HG03060 (cell line): Measurements from ENCODE around the gene ZDHHC11B.
"Not testable (repeated sequence)": the region's sequence is repeated elsewhere in the genome, so short reads cannot be mapped to it uniquely, and the experiment has no call there.

Source experiments
- ATAC-seq: cut with Tn5 transposase; IDR thresholded peaks from one replicate; pipeline ENCODE4 v1.9.1; 2021; ENCODE audit warnings: low read depth, moderate number of reproducible peaks; ENCODE audit not compliant: unreplicated experiment

Gene ZDHHC11B

DNA sequence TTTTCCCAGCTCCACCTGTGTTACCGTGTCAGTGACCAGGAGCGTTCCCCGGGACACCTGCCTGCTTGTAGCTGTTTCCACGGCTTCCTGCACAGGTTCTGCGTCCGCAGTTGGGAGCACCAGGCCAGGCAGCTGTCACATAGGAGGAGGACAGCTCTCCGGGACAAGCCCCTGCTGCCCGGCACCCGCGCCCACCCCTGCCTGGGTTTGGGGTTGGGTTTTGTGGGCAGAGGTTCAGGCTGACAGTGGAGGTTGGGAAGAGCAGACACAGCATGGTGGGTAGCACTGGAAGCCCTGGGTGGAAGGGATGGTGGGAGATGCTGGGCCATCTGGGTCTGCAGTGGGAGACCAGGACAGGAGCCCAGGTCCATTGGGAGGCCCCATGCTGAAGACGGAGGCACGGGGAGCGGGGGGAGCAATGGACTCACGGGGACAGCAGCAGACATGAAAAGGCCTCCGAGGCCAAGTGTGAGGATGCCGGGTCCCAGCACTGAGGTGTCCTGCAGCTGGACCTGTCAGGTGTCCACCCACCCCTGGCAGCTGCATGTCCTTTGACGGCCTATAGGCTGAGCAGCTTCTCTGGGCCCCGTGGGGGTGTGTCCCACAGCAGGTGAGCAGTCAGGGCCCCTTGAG is 2.8 kb upstream of the ZDHHC11B start:
- not testable (repeated sequence) for ATAC-seq

DNA sequence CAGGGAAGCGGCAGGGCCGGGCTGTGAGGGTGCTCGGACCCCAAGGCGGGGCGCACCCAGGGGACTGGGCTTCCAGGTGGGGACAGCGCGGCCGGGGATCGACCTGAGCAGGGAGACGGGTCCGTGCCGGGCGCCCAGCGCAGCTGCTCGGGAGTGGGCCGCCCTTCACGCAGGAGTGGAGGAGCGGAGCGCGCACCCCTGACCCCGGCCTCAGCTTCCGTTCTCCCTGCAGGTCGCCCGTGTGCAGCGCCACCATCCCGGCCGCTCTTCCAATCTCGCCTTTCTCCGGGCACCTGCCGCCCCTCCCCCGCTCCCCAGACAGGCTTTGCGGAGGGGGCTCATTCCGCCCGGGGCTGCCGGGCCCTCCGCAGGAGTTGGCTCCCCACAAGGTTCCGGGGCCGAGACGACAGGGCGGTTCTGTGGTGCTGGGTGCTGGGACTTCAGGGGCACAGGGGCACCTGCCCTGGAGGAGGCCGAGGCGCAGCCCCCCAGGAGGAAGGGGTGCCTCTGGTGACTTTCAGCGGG is 714 bp upstream of the ZDHHC11B start:
- ATAC-seq = not testable (repeated sequence)

DNA sequence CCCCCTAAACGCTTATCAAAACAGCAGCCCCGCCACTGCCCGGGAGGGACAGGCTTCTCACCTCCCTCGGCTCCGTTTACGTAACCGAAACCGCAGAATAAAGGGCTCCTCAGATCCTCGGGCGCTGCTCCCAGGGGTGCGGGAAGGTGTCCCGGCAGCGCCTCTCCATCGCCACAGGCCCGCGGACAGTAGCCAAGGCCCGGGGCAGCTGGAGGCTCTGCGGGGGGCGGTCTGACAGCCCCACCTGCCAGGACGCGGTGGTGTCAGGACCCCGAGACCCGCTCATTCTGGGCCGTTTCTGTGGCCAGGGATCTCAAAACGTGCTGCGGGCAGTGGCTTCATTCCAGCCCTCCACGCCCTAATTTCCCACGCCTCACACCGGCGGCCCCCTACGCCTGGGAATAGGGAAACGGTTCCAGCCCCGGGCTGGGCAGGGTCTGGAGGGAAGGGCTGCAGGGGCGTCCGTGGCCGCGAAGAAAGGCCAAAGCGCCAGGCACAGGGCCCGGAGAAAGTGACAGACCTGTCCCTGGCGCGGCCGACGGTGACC is 575 bp downstream of the ZDHHC11B start:
- not testable (repeated sequence) for ATAC-seq

DNA sequence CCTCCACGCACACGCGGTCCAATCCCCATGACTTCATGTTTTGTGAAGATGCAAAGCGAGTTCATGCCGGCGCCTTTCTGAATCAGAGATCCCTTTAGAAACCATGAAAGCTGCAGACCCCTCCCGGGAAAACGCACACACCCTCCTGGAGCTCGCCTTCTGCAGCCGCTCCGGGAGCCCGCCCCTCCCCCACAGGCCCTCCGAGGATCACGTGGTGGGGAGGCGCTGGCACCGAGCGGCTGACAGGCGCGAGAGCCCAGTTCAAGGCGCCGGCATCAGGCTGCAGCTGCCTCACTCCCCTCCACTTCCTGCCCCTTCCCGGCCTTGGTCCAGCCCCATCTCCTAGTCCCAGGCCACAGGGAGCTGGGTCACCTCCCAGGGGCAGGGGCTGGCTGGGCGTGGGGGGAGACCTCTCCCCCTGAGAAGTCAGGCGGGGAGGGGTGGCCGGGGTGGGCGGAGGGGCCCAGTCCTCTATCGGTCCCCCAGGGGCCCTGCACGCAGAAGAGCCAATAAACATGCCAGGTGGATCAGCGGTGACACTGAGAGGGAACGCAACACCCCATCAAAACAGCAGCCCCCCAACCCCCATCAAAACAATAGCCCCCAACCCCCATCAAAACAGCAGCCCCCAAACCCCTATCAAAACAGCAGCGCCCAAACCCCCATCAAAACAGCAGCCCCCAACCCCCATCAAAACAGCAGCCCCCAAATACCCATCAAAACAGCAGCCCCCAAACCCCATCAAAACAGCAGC is 1.3 kb downstream of the ZDHHC11B start:
- not testable (repeated sequence) for ATAC-seq

DNA sequence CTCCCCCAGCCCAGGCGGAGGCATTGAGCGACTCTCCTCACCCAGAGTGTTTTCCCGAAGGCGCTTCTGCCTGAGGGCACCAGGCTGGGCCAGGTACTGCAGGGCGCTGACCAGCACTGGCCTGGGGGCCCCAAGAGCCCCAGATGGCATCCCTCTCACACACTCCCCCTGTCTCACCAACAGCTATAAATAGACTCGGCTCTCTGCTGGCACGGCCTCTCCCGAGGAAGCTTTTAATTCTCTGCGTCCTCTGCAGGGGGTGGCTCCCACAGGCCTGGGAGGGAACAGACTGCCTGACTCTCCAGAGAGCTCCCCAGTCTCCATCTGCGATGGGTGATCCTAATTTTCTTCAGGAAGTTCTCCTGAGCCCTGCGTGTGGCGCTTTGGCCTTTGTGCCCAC is 2.2 kb downstream of the ZDHHC11B start:
- ATAC-seq = not testable (repeated sequence)

DNA sequence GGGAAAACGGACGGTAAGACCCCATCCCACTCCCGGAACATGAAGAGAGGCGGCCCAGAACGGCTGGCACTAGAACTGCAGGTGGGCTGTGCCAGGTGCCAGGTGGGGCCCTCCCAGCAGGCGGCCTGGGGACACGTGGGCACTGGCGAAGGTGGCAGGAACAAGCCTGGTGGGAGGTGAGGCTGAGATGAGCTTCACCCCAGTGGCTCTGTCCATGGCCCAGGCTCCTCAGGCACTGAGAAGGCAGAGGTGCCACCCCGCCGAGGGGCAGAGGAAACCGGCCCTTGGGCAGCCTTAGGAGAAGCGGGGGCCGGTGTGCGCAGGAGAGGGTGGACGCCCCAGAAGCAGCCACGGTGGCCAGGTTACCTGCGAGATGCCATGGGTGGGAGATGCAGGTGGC is 4.0 kb downstream of the ZDHHC11B start:
- ATAC-seq = not testable (repeated sequence)

DNA sequence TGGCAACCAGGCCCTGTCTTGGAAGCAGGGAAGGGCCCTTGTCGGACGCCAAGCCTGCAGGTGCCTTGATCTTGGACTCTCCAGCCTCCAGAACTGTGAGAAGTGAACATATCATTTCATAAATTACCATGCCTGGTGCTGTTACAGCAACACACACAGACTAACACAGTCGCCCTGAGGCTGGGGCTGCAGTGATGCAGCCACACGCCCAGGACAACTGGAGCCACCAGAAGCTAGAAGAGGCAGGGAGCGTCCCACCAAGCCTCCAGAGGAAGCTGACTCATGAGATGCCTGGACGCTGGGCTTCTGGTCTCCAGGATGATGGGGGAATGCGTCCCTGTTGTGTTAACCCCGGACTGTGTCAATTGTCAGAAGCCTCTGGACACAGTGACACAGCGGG is 5.6 kb downstream of the ZDHHC11B start:
- not testable (repeated sequence) for ATAC-seq

DNA sequence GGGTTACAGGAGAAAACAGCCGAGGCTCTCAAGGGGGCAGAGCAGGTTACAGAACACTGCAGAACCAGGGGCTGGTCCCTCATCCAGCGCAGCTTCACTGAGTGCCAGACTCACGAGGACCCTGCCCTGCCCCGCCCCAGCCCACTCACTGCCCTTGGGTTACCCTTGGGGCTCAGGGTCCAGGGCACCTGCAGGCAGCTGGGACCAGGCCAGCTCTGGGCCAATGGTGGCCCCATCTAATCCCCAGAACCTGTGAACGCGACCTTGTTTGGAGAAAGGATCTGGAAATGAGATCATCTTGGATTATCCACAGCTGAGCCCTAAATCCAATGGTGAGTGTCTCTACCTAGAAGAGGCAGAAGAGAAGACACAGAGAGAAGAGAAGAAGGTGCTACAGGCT is 6.1 kb downstream of the ZDHHC11B start:
- not testable (repeated sequence) for ATAC-seq

DNA sequence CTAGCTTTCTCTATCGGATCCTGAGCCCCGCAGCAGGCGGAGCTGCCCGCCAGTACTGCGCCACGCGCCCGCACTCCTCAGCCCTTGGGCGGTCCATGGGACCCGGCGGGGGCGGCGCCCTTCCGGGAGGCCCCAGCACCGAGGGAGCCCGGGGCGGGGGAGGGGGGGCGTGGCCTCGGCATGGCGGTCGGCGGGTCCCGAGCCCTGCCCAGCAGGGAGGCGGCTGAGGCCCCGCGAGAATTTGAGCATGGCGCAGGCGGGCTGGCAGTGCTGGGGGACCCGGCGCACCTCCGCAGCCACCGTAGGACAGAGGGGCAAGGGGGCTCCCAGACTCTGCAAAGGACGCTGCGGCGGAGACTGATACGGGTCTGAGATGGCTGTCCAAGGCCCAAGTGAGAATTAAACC is 6.8 kb downstream of the ZDHHC11B start:
- no peak for ATAC-seq

DNA sequence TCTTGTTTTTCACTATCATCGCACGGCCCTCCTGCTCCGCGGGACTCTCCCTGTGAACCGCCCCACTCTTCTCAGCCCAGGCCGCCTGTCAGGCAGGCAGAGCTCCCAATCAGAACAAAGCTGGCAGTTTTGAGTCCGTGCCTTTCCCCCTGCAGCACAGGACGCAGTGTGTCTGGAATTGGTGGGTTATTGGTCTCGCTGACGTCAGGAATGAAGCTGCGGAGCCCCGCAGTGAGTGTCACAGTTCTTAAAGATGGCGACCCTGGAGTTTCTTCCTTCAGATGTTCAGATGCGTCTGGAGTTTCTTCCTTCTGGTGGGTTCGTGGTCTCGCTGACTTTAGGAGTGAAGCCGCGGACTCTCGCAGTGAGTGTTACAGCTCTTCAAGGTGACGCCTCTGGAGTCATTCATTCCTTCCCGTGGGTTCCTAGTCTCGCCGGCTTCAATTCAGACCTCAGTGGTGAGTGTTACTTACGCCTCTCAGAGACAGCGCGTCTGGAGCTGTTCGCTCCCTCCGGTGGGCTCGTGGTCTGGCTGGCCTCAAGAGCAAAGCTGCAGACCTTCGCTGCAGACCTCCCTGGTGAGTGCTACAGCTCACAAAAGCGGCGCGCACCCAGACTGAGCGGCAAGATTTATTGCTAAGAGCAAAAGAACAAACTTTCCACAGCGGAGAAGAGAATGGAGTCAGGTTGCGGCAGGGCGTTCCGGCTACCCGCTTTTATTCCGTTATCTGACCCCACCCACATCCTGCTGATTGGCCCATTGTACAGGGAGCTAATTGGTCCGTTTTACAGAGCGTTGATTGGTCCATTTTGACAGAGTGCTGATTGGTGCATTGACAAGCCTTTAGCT is 7.4 kb downstream of the ZDHHC11B start:
- ATAC-seq = no peak

DNA sequence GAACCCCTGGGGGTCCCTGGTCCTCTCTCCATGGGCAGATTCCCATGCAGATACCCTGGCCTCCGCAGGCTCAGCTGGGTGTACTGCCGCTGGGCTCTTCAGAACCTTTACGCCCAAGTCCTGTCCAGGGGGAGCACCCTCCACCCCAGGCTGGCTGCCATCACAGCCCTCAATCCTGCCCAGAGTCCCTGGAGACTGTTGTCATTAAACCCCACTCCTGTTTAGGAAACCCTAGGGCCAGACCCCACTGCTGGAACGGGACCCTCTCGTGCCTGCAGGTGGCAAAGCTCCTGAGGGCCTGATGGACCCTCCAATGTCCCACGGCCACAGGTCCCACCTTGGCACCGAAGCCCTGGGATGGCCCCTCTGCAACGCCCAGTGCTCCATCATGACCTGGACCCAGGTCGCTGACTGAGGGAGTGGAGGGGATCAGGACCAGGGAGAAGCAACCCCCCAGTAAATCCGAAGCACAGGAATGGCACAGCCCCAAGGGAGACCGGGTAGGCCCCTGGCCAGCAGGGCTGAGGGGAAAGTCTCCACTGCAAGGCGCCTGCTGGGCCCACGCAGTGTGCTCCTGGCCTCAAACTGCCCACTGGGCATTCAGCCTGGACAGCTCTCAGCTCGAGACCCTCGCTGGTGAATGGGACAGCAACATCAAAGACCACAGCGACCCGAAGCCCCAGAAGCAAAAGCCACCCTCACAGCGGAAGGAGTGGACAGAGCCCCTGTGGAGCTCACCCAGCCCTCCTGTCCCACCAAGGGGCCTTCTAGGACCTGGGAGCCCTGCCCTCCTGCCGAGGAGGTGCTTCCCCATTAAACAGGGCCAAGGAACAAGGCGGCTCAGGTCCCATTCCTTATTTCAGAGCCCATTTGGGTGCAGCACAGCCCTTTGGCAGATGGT is 8.3 kb downstream of the ZDHHC11B start:
- no peak for ATAC-seq

DNA sequence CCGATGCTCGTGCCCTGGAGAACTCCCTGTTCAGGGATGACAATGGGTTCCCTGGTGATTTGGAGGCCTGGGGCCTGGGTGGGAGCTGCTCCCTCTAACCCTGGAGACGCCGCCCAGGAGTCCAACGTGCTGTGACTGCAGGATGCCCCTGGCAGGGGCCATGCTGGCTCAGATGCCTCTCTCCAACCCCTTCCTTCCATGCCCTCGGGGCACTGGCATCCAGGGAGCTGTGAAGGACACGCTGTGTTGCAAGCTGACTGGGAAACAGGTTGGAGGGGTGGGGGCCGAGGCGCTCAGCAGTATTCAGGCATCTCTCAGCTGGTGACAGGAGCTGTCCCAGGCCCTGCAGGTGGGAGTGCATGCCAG is 9.0 kb downstream of the ZDHHC11B start:
- ATAC-seq = not testable (repeated sequence)

DNA sequence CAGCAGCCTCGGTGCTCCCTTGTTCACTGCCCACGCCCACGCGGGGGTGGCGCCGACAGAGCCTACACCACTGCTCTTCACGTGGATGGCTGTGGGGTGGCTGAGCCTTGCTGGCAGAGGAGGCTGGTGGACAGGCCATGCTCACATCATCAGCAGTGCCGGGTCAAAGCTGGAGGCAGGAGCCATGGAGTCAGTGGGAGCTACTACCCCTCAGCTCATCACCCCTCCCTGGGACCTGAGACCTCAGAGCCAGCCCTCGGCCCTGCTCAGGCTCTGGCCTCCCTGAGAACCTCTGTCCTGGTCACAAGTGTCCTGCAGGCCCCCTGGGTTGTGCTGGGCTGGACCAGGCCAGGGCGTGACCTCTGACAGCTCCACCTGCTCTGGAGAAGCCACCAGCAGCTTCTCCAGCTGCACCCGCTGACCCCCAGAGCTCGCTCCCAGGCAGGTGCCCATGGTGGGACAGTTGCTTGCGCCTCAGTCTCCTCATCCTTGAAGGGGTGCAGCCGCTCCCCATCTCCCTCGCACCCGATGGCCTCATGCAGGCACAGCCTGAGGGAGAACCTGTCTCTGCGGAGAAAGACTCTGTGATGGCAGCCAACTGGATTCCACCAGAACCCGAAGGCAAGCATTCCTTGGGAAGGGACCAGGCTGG is 9.5 kb downstream of the ZDHHC11B start:
- not testable (repeated sequence) for ATAC-seq

DNA sequence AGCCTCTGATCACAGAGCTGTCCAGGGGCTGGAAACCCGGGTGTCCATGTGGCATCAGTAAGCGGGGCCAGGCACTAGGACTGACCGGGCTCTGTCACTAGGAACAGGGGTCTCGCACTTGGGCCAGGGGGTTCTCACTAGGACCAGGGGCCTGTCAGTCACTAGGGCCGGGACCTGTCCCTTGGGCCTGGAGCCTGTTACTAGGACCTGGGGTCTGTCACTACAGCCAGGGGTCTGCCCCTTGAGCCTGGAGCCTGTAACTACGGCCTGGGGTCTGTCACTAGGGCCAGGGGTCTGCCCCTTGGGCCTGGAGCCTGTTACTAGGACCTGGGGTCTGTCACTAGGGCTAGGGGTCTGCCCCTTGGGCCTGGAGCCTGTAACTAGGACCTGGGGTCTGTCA is 10.2 kb downstream of the ZDHHC11B start:
- not testable (repeated sequence) for ATAC-seq

DNA sequence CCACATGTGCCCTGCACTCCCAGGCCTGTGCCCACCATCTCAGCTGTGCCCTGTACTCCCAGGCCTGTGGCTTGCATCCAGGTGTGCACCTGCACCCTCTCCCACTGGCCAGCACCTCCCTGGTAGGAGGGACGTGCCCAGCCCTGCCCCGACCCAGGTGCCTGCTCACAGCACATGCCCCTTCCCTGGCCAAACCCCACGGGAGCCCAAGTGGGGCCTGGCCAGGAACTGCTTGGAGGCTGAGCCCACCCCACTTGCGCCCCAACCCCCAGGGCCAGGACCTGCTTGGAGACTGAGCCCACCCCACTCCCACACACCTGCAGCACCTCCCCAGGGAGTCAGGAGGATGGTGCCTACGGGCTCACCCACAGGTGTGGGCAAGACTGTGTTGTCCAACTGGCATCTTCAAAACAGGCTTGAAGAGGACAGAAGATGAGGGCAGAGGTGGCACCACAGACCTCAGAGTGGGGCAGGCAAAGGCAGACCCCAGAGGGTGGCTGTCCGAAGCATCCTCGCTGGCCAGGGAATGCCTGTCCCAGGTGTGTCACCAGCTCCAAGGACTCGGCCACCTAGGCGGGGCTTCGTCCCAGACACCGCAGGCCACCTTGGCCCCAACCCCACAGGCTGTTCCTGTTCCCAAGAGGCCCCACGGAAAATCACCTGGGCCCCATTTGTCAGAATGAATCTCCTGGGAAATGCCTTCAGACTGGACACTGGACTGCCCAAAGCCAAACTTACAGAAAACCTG is 10.8 kb downstream of the ZDHHC11B start:
- no peak for ATAC-seq

DNA sequence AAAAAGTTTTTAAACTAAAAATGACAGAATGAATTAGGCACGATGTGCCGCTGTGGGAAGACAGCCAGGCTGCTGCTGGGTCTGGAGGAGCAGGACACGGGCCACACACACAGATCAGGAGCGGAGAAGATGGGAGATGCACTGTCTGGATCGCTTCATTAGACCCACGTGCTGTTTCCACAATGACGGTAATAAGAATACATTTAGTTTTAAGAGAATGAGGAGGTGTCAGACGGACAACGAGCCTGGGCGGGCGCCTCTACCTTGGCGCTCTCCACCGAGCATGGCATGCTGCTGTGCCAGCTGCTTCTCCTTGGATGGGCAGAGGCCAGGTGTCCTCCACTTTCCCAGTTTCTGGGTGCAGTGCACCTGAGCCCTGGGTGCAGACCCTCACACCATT is 11.6 kb downstream of the ZDHHC11B start:
- not testable (repeated sequence) for ATAC-seq

DNA sequence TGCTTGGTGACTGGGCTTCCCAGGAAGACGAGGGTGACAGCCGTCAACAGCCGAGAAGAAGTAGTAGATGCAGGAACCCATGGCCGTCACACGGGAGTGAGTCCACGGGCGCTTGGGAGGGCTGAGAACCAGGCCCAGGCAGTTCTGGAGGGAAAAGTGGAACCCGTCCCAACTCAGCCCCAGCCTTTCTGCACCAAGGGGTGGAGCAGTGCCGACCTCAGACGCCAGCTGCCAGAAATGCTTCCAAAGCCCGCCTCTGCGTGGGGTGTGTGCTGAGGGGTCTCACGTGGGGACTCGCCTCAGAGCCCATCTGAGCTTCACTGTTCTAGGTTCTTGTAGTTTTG is 12.0 kb downstream of the ZDHHC11B start:
- not testable (repeated sequence) for ATAC-seq

DNA sequence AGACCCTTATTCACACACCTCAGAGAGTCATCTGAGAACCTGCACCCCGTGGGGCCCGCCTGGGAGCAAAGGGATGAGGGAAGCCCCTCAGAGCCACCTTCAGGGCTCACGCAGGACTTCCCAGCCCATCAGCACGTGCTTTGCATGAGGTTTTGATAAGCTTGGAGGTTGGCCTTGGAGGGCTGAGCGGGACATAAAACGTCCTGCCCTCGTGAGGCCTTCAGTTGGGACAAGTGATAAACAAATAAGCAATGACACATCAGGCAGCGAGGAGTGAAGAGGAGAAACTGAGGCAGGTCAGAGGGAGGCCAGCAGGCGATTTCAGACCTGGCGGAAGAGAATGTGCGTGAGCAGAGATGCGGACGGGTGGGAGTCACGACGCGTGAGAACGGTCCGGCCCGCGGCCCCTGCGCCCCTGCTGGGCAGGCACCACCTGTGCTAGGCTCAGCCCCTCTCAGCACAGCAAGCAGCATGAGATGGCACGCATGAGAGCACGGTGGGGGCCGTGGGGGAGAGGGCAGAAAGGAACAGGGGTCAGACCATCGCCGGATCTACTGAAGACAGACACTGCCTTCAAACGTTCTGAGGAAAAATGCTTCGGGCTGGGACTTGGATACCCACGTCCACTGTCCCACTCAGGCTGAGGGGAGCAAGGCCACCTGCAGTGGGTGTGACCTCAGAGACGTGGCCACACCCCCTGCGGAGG is 12.5 kb downstream of the ZDHHC11B start:
- ATAC-seq = not testable (repeated sequence)
